ENCODE measurements around the gene OR5AK2.
"Not testable (repeated sequence)": the region's sequence is repeated elsewhere in the genome, so short reads cannot be mapped to it uniquely, and the experiment has no call there.

The OR5AK2 gene, protein sequence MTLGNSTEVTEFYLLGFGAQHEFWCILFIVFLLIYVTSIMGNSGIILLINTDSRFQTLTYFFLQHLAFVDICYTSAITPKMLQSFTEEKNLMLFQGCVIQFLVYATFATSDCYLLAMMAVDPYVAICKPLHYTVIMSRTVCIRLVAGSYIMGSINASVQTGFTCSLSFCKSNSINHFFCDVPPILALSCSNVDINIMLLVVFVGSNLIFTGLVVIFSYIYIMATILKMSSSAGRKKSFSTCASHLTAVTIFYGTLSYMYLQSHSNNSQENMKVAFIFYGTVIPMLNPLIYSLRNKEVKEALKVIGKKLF

DNA sequence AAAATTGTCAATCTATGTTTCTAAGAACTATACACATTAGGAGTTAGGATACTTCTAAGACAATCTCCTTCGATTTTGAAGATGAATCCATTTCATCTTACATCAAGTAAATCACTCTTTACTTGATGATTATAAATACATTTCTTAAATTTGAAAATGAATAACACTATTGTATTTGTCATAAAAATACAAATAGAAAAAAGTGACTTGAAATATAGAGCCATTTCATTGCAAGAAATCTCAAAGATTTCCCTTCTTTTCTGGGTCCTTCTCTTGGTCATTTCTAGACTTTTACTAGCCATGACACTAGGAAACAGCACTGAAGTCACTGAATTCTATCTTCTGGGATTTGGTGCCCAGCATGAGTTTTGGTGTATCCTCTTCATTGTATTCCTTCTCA lies at the start of gene OR5AK2:
Gene OR5AK2, plus strand, starts transcription at position 301 of the 400 bp plus-strand sequence. Its CDS starts 0 bp downstream, at position 301.
- DNase-seq, result no peak

DNA sequence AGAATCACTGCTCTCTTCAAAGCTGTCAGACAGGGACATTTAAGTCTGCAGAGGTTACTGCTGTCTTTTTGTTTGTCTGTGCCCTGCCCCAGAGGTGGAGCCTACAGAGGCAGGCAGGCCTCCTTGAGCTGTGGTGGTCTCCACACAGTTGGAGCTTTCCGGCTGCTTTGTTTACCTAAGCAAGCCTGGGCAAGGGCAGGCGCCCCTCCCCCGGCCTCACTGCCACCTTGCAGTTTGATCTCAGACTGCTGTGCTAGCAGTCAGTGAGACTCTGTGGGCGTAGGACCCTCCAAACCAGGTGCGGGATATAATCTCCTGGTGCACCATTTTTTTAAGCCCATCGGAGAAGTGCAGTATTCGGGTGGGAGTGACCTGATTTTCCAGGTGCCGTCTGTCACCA lies 43.2 kb upstream of the OR5AK2 start:
- not testable (repeated sequence) for DNase-seq

DNA sequence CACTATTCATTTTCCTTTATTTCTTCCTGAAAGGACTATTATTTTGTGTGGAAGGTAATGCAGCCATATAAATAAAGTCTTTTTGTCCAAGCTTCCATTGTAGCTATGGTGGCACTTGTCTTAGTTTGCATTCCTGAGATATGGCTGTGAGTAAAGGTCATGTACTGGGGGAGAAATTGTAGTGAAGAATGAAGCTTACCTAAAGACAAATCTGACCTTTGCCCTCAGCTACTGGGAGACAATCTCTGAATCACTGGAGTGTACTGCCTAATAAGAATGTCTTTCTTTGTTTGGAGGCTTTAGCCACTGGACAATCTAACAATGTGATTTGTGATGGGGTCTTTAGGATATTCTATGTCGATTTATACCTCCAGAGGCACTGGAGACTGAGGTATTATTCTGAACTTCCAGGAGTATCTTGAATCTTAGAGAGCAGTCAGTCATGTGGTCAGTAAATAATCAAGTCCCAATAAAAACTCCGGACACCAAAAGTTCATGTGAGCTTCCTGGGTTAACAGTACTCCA lies 39.7 kb upstream of the OR5AK2 start:
- no peak for DNase-seq

DNA sequence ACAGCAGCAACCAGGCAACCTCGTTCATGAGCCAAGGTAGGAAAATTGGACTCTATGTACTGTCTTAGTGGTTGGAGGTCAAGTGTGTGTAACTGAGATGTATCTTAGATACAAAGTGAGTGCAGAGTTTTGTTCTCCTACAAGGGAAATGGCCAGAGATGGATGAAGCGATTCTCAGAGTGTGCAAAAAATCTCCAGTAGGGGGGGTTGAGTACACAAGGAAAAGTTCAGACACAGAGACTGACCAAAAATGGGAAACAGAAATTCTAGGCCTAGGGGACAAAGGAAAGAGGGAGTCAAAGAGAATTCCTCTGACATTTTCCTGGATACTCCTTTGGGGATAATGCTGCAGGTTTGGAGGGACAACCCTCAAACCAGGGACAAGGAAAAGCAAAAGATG lies 38.2 kb upstream of the OR5AK2 start:
- DNase-seq, result no peak

DNA sequence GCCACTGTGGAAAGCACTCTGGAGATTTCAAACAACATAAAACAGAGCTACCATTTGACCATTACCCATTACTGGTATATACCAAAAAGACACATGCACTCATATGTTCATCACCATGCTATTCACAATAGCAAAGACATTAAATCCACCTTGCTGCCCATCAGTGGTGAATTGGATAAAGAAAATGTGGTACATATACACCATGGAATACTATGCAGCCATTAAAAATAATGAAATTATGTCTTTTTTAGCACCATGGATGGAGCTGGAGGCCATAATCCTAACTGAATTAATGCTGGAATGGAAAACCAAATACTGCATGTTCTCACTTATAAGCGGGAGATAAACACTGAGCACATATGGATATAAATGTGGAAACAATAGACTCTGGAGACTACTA lies 34.8 kb upstream of the OR5AK2 start:
- not testable (repeated sequence) for DNase-seq

DNA sequence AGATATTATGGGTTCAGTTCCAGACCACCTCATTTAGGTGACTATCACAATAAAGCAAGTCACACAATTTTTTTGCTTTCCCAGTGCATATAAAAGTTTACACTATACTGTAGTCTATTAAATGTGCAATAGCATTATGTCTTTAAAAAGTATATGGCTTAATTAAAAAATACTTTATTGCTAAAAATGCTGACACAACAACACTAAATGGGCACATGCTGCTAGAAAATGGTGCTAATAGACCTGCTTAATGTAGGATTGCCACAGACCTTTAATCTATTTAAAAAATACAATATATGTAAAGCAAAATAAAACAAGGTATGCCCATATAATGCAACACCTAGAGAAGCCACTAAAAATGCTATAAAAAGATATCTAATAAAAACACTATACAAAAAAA lies 27.1 kb upstream of the OR5AK2 start:
- no peak for DNase-seq

DNA sequence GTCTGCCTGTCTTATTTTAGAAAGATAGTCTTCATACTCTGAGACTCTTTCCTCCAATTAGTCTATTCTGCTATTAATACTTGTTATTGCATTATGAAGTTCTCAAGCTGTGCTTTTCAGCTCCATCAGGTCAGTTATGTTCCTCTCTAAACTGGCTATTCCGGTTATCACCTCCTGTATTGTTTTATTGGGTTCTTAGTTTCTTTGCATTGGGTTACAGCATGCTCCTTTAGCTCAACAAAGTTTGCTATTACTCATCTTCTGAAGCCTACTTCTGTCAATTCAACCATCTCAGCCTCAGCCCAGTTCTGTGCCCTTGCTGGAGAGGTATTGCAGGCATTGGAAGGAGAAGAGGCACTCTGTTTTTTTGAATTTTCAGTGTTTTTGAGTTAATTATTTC lies 21.0 kb upstream of the OR5AK2 start:
- no peak for DNase-seq

DNA sequence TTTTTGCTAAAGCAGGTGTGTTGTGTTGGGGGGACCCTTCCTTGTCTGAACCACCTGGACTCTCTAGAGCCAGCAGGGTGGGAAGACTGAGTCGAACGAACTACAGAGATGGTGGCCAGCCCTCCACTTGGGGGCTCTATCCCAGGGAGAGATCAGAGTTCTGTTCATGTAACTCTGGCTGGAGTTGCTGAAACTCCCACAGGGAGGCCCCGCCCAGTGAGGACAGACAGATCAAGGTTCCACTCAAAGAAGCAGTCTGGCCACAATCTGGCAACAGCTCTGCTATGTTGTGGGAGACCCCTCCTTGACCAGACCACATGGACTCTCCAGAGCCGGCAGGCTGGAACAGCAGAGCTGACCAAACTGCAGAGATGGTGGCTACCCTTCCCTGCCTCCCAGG lies 20.2 kb upstream of the OR5AK2 start:
- no peak for DNase-seq

DNA sequence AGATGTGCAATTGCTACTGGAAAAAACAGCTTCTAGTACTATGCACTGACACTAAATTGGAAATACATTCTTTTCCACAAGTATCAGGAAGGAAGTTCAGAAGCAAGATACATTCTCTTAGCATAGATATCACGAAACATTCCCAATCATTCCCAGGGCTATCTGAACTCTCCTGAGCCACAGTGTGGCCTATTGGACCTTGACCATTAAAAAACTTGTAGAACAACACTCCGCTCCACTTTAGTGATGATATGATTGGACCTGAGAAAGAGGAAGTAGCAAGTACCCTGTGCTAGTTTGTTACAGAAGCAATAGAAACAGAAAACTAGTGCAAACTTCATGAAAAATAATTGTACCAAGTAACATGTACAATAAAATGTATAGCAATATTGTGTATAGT lies 11.4 kb upstream of the OR5AK2 start:
- DNase-seq, result no peak

DNA sequence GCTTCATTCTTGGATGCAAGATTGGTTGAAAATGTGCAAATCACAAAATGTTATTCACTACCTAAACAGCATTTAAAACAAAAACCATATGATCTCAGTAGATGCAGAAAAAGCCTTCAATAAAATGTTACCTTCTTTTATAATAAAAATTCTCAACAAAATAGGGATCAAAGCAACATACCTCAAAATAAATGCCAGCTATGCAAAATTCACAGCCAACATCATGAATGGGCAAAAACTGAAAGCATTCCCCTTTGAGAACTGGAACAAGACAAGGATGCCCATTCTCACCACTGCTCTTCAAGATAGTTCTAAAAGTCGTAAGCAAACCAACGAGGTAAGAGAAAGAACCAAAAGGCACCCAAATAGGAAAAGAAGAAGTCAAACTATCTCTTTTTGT lies 2.0 kb downstream of the OR5AK2 start:
- DNase-seq, result no peak

DNA sequence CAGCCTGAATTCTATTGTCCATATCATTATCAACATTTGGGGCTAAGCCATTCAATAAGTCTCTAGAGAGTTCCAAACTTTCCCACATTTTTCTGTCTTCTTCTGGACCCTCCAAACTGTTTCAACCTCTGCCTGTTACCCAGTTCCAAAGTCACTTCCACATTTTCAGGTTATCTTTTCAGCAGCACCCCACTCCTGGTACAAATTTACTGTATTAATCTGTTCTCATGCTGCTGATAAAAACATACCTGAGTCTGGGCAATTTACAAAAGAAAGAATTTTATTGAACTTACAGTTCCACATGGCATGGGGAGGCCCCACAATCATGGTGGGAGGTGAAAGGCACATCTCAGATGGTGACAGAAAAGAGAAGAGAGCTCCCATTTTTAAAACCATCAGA lies 5.8 kb downstream of the OR5AK2 start:
- no peak for DNase-seq

DNA sequence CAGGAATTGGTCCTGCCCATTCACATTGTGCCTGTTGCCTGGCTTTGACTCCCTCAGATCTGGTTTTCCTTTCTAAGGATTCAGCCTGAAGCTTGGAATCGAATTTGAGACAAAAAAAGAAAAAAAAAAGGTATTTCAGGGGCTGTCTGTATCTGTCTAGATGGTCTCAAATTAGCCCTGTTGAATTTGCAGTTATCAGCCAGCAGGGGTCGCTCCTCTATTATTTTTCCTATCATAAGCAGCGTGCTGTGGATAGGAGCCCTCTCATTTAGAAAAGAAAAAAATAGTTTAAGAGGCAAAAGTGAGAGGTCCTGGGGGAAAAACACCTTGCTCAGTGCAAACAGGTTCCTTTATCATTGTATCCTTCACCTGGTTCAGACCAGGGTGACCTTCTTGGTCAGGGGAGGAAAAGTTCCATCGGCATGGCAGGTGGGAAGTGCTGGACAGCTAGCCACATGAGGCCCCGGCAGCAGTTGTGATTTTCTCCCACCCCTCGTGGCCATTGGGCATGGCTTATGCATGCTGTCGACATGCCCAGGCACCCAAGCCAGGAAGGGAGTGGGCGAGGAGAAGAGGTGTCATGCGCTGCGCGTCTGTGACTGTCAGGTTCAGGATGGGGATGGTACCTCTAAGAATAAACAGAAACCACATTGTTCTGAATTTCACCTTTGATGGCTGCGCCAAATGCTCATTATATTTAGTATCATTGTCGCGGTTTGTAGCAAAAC lies 13.1 kb downstream of the OR5AK2 start:
- DNase-seq, result no peak

DNA sequence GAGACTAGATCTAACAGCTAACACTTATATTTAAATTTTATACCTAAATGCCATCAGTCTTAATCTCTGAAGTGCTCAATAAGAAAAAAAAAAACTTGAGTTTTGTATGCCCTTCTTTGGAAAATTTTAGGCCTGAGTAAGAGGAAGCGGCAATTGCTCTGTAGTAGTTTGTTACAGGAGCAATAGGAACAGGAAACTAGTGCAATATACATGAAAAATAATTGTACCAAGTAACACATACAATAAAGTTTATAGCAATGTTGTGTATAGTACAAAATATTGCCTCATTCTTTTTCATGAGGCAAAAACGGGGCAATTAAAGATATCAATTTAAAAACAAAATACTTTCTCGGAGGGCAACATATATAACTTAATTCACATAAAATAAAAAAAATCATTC lies 19.7 kb downstream of the OR5AK2 start:
- no peak for DNase-seq

DNA sequence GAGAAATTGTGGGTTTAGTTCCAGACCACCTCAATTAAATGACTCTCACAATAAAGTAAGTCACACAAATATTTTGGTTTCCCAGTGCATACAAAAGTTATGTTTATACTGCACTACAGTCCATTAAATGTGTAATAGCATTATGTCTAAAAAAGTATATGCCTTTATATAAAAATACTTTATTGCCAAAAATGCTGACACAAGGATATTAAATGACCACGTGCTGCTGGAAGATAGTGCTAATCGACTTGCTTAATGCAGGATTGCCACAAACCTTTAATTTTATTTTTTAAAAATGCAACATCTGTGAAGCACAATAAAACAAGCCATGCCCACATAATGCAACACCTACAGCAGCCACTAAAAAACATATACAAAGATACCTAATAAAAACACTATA lies 27.0 kb downstream of the OR5AK2 start:
- DNase-seq, result no peak

DNA sequence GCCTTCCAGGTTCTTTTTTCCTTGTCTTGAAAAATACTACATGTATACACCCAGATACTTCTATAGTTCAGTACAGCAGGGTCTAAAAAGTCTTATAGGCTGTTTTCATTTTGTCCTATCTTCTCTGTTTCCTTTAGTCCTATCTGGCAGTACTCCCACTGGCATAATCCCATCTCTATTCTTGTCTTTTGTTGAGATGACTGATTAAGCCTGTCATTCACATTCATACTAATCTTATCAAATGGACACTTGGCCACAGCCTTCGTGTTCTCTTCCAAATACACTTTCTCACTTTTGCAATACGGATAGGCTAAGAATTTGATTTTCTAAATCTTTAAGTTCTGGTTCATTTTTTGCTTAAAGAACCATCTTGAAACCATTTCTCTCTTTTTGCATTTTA lies 42.8 kb downstream of the OR5AK2 start:
- no peak for DNase-seq
